ENCODE results near the gene ITPK1.

ITPK1 gene

GRCh38 chr14:93002851-93003298 lies 112.8 kb downstream of the ITPK1 start:
- no peak for TF ChIP-seq NFIC (IDR thresholded peaks at IDR 0.05)
- no peak for TF ChIP-seq REST (IDR thresholded peaks at IDR 0.05; ENCODE audit: low read depth)
- peak; percentile 77 for TF ChIP-seq USF1 (IDR thresholded peaks at IDR 0.05)
- TF ChIP-seq, protein P1, sequence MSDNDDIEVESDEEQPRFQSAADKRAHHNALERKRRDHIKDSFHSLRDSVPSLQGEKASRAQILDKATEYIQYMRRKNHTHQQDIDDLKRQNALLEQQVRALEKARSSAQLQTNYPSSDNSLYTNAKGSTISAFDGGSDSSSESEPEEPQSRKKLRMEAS (IDR thresholded peaks at IDR 0.05), result no peak

DNA sequence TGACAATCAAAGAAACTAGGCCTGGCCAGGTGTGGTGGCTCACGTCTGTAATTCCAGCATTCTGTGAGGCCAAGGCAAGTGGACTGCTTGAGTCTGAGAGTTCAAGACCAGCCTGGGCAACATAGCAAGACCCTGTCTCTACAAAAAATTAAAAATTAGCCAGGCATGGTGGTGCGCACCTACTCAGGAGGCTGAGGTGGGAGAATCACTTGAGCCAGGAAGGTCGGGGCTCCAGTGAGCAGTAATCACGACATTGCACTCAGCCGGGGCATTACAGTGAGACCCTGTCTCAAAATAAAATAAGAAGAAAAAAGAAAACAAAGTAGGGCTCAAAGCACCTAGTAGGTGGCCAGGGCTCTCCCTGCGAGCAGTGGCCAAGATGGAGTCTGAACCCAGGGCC lies 113.7 kb downstream of the ITPK1 start:
- TF ChIP-seq FOXM1 (IDR thresholded peaks at IDR 0.05; ENCODE audit: borderline replicate concordance, low read depth), result no peak
- no peak for TF ChIP-seq TAF1 (IDR thresholded peaks at IDR 0.05; ENCODE audit: low read depth)
- TF ChIP-seq NFIC (IDR thresholded peaks at IDR 0.05), result no peak

DNA sequence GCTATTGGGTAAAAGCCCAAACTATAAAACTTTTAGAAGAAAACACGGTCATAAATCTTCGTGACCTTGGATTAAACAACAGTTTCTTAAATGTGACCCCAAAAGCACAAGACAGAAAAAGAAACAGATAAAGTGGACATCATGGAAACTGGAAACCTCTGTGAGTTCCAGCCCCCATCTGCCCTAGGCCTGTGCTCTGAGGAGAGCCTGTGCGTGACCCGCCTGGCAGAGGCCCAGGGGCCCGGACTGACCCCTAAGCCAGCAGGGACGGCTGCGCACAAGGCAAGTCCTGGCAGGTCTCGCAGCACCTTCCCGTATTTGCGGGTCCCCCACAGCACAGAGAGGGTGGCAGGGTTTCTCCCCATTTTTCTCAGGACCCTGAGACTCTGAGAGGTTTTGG lies 116.8 kb downstream of the ITPK1 start:
- TF ChIP-seq ZBTB7A (IDR thresholded peaks at IDR 0.05; ENCODE audit: low read depth) (no peak), CREB1 (IDR thresholded peaks at IDR 0.05; ENCODE audit: low read depth) (no peak), TAF1 (IDR thresholded peaks at IDR 0.05; ENCODE audit: low read depth) (no peak), FOXM1 (IDR thresholded peaks at IDR 0.05; ENCODE audit: borderline replicate concordance, low read depth) (no peak), EP300 (IDR thresholded peaks at IDR 0.05; ENCODE audit: borderline replicate concordance) (no peak), REST (IDR thresholded peaks at IDR 0.05; ENCODE audit: low read depth) (no peak), TCF12 (IDR thresholded peaks at IDR 0.05; ENCODE audit: low read depth) (no peak), TEAD4 (IDR thresholded peaks at IDR 0.05) (no peak), YY1 (IDR thresholded peaks at IDR 0.05; ENCODE audit: low read depth) (no peak), CEBPB (IDR thresholded peaks at IDR 0.05) (no peak), EGR1 (IDR thresholded peaks at IDR 0.05) (no peak), NFIC (IDR thresholded peaks at IDR 0.05) (no peak), USF1 (IDR thresholded peaks at IDR 0.05) (no peak), RAD21 (IDR thresholded peaks at IDR 0.05; ENCODE audit: low read depth) (no peak)
- TF ChIP-seq, protein P1 (IDR thresholded peaks at IDR 0.05), result no peak

GRCh38 chr14:92997343-92998061 lies 118.2 kb downstream of the ITPK1 start:
- TF ChIP-seq USF1 (IDR thresholded peaks at IDR 0.05), result no peak
- TF ChIP-seq ZBTB7A (IDR thresholded peaks at IDR 0.05; ENCODE audit: low read depth), result no peak
- no peak for TF ChIP-seq FOXM1 (IDR thresholded peaks at IDR 0.05; ENCODE audit: borderline replicate concordance, low read depth)
- no peak for TF ChIP-seq CREB1 (IDR thresholded peaks at IDR 0.05; ENCODE audit: low read depth)
- TF ChIP-seq RAD21 (IDR thresholded peaks at IDR 0.05; ENCODE audit: low read depth), result no peak
- no peak for TF ChIP-seq YY1 (IDR thresholded peaks at IDR 0.05; ENCODE audit: low read depth)
- TF ChIP-seq, protein P1 (IDR thresholded peaks at IDR 0.05), result no peak
- TF ChIP-seq EGR1 (IDR thresholded peaks at IDR 0.05), result no peak
- no peak for TF ChIP-seq NFIC (IDR thresholded peaks at IDR 0.05)
- TF ChIP-seq TAF1 (IDR thresholded peaks at IDR 0.05; ENCODE audit: low read depth), result no peak
- no peak for TF ChIP-seq TCF12 (IDR thresholded peaks at IDR 0.05; ENCODE audit: low read depth)
- no peak for TF ChIP-seq EP300 (IDR thresholded peaks at IDR 0.05; ENCODE audit: borderline replicate concordance)

GRCh38 chr14:92995620-92996019 lies 120.1 kb downstream of the ITPK1 start:
- TF ChIP-seq CEBPB (IDR thresholded peaks at IDR 0.05) (no peak), NFIC (IDR thresholded peaks at IDR 0.05) (no peak), TCF12 (IDR thresholded peaks at IDR 0.05; ENCODE audit: low read depth) (no peak), CREB1 (IDR thresholded peaks at IDR 0.05; ENCODE audit: low read depth) (no peak), USF1 (IDR thresholded peaks at IDR 0.05) (no peak), TEAD4 (IDR thresholded peaks at IDR 0.05) (no peak)

Data from Ishikawa (cell line).